B cell (primary cell): ENCODE results near the gene ABCF3. TPM values are rescaled to one million over a fixed set of nuclear protein-coding genes. Genes with fewer than 3 reads are reported as not detected.

Experiments
- ATAC-seq: fragments of 200-7000 bp; cut with Tn5 transposase; one replicate; pipeline ENCODE4 v1.10.0; 2021; ENCODE audit warnings: low read depth, mild to moderate bottlenecking, moderate number of reproducible peaks, moderate library complexity
- CTCF ChIA-PET: fragments of 350-600 bp; sonication (Branson Sonifier 250); formaldehyde crosslinking; loops from one replicate; lab custom pipeline; 2021; ENCODE audit warnings: antibody characterized with exemption, inconsistent platforms; lab: Charles Lee
- POLR2A ChIA-PET: fragments of 350-600 bp; sonication (Branson Sonifier 250); formaldehyde crosslinking; loops from one replicate; lab custom pipeline; 2021; ENCODE audit warnings: antibody characterized with exemption; lab: Charles Lee
- DNase-seq: peaks from one replicate; pipeline ENCODE4 v3.0.0; 2013
- H2AFZ ChIP-seq: 2 replicates; pipeline ENCODE4 v1.6.1; 2012; ENCODE audit warnings: mild to moderate bottlenecking, low read depth, low read length; ENCODE audit not compliant: insufficient read depth, poor library complexity, severe bottlenecking
- H3K27ac ChIP-seq, 2 donors: 1 replicate in 1 of 2; 2 replicates in 1 of 2; pipeline ENCODE4 v1.5.1; 2012 to 2013; ENCODE audit warnings: low read length in 2 of 2, mild to moderate bottlenecking in 2 of 2, moderate library complexity in 1 of 2
- H3K27me3 ChIP-seq, 4 experiments: fragments of 200-600 bp in 1 of 4; sonication (generic) in 1 of 4; replicated peaks in 1 of 4; 1 replicate in 2 of 4; 2 replicates in 2 of 4; pipeline versions ENCODE4 v1.6.1 to v1.7.0; 2013 to 2016; ENCODE audit warnings: low read length in 3 of 4, mild to moderate bottlenecking in 2 of 4, mixed read lengths in 1 of 4, moderate library complexity in 1 of 4; ENCODE audit not compliant: insufficient read depth in 4 of 4, control insufficient read depth in 3 of 4; ENCODE audit errors: control extremely low read depth in 1 of 4
- H3K36me3 ChIP-seq, 2 experiments: replicated peaks in 1 of 2; 1 replicate in 1 of 2; 2 replicates in 1 of 2; pipeline versions ENCODE4 v1.6.1 to v1.7.1; 2013; ENCODE audit warnings: low read length in 1 of 2; ENCODE audit not compliant: insufficient read depth in 2 of 2, control insufficient read depth in 1 of 2; ENCODE audit errors: control extremely low read depth in 1 of 2, extremely low read depth in 1 of 2
- H3K4me1 ChIP-seq, 2 donors: fragments of 200-600 bp in 1 of 2; sonication (generic) in 1 of 2; 1 replicate in 1 of 2; 2 replicates in 1 of 2; pipeline versions ENCODE4 v1.5.1 to v1.6.1; 2013 to 2017; ENCODE audit warnings: low read length in 2 of 2; ENCODE audit not compliant: control insufficient read depth in 2 of 2, insufficient read depth in 2 of 2
- H3K4me2 ChIP-seq: replicated peaks from 2 replicates; pipeline ENCODE3; 2012; ENCODE audit warnings: mild to moderate bottlenecking, low read depth, low read length; ENCODE audit not compliant: poor library complexity, severe bottlenecking
- H3K4me3 ChIP-seq, 5 experiments: fragments of 200-600 bp in 1 of 5; sonication (generic) in 1 of 5; 1 replicate in 3 of 5; 2 replicates in 2 of 5; pipeline versions ENCODE4 v1.5.1 to v1.7.0; 2011 to 2016; ENCODE audit warnings: low read length in 4 of 5, mild to moderate bottlenecking in 4 of 5, low read depth in 2 of 5, control low read depth in 1 of 5, moderate library complexity in 1 of 5; ENCODE audit not compliant: insufficient read depth in 1 of 5; ENCODE audit errors: control extremely low read depth in 1 of 5, extremely low read depth in 1 of 5
- H3K79me2 ChIP-seq: fragments of 200-600 bp; sonication (generic); one replicate; pipeline ENCODE4 v1.6.0; 2016; ENCODE audit warnings: low read length; ENCODE audit not compliant: control insufficient read depth, insufficient read depth
- H3K9ac ChIP-seq: fragments of 200-600 bp; sonication (generic); 2 replicates; pipeline ENCODE4 v1.6.1; 2017; ENCODE audit warnings: mild to moderate bottlenecking, low read length, moderate library complexity
- H3K9me3 ChIP-seq, 3 donors: one replicate each; pipeline versions ENCODE4 v1.6.1 to v1.7.1; 2013; ENCODE audit warnings: low read length in 2 of 3; ENCODE audit not compliant: control insufficient read depth in 2 of 3, insufficient read depth in 1 of 3; ENCODE audit errors: control extremely low read depth in 1 of 3
- H4K20me1 ChIP-seq: 2 replicates; pipeline ENCODE4 v1.6.0; 2012; ENCODE audit warnings: mild to moderate bottlenecking, low read length; ENCODE audit not compliant: insufficient read depth, control insufficient read depth, poor library complexity, severe bottlenecking
- H3K27ac Mint-ChIP-seq: one replicate; pipeline ENCODE4 v1.8.0; 2021; ENCODE audit warnings: mixed read lengths
- H3K27me3 Mint-ChIP-seq: one replicate; pipeline ENCODE4 v1.8.0; 2021; ENCODE audit warnings: mixed read lengths
- H3K4me1 Mint-ChIP-seq: one replicate; pipeline ENCODE4 v1.8.0; 2021; ENCODE audit warnings: mixed read lengths
- H3K4me3 Mint-ChIP-seq: one replicate; pipeline ENCODE4 v1.8.0; 2021; ENCODE audit warnings: mixed read lengths
- H3K9me3 Mint-ChIP-seq: one replicate; pipeline ENCODE4 v1.8.0; 2022; ENCODE audit warnings: mixed read lengths; ENCODE audit not compliant: insufficient read depth
- EZH2 ChIP-seq: IDR thresholded peaks from 2 replicates; pipeline ENCODE4 v1.6.1; 2012; ENCODE audit warnings: borderline replicate concordance, low read depth, mild to moderate bottlenecking, moderate library complexity, low read length; ENCODE audit not compliant: insufficient read depth, poor library complexity, severe bottlenecking
- WGBS: methylation state at CpG from one replicate; pipeline ENCODE4 v1.1.5; 2013; ENCODE audit warnings: missing lambda C conversion rate; ENCODE audit not compliant: insufficient coverage; 5-methylcytosine and 5-hydroxymethylcytosine counted together
- intact Hi-C: fragments of 100-400 bp; cut with micrococcal nuclease; formaldehyde crosslinking; loops from one replicate; pipeline ENCODE4 v1.10.0; 2022
- polyA plus RNA-seq: library from polyadenylated mRNA; depleted of rRNA; stranded (reverse); fragments of >200 nt; gene quantifications from 2 replicates; pipeline ENCODE4 v1.2.3, GENCODE V29; 2012
- total RNA-seq, 2 donors: library from RNA; stranded (reverse); fragments of 120-200 nt in 1 of 2; gene quantifications; 1 replicate in 1 of 2; 2 replicates in 1 of 2; pipeline versions ENCODE4 v1.2.3 to v1.2.4, GENCODE V29; 2013 to 2022
- TF ChIP-seq, protein P1 (sequence below): fragments of 200-600 bp; IDR thresholded peaks from one replicate; pipeline ENCODE4 v1.8.0; 2022; ENCODE audit warnings: antibody characterized with exemption, mild to moderate bottlenecking

Gene ABCF3
- total and polyA plus RNA-seq, 2 donors (not counting 1 experiment from before 2014, with no cell fraction given): 74.0 to 115 TPM

DNA sequence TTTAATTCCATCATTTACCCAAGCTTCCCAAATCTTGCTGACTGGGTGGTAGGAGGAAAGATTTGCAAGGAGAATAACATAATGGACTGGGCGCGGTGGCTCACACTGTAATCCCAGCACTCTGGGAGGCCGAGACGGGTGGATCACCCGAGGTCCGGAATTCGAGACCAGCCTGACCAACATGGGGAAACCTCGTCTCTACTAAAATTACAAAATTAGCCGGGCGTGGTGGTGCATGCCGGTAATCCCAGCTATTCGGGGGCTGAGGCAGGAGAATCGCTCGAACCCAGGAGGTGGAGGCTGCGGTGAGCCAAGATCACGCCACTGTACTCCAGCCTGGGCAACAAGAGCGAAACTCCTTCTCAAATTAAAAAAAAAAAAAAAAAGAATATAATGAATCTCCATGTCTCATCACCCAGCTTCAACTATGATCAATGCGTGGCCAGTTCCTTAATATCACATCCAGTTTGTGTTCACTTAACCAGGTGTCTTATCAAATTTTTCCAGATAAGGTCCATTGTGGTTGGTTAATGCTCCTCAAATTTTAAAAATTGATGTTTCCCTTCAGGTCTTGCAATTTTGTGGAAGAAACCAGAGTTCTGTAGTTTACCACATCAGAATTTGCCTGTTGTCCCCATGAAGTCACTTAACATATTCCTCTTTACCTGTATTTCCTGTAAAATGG is 1.3 kb upstream of the ABCF3 start:
- H3K9ac ChIP-seq: peak overlapping the region; percentile 84

More for the DNA sequence above, 1.3 kb upstream of the ABCF3 start:
- intact Hi-C loops: loop anchor here (1.0 to 5.0 kb wide), 6 partner anchors 10 to 528 kb away; partner anchors contain the start of genes ABCC5, AP2M1, DVL3 and EEF1AKMT4
- Histone ChIP-seq H3K4me3 (no peak overlapping the region), H3K4me2 (peak overlapping the region; percentile 92), H3K36me3 (peaks cover 2 to 63% of the 10 kb centered on the region in 2 experiments), H3K27me3 (no peaks in the 10 kb centered on the region), H3K4me1 (peaks cover 17 to 21% of the 10 kb centered on the region in 2 donors), H2AFZ (no peak overlapping the region), H4K20me1 (peaks cover 24% of the 10 kb centered on the region), H3K27ac (no peak overlapping the region), H3K79me2 (peaks cover 37% of the 10 kb centered on the region), H3K9me3 (no peaks in the 10 kb centered on the region)
- no peak for ATAC-seq
- Mint-ChIP-seq H3K4me1 (peaks cover 30% of the 10 kb centered on the region), H3K27me3 (no peaks in the 10 kb centered on the region), H3K4me3 (peak overlapping the region; percentile 99), H3K9me3 (no peaks in the 10 kb centered on the region), H3K27ac (peak overlapping the region; percentile 94)
- ChIA-PET CTCF (interaction anchor here (1.2 to 1.3 kb wide), 2 partner anchors 43 to 53 kb away, joined by 3 read pairs; no protein-coding TSS in a partner anchor), POLR2A (interaction anchor here (0.8 to 2.1 kb wide), 4 partner anchors 10 to 51 kb away, joined by 3 to 7 read pairs (median 5); partner anchors contain the start of genes AP2M1 and EIF2B5)
- WGBS: 98% methylated on average over 15 of the region's 18 CpGs
- TF ChIP-seq, protein P1, sequence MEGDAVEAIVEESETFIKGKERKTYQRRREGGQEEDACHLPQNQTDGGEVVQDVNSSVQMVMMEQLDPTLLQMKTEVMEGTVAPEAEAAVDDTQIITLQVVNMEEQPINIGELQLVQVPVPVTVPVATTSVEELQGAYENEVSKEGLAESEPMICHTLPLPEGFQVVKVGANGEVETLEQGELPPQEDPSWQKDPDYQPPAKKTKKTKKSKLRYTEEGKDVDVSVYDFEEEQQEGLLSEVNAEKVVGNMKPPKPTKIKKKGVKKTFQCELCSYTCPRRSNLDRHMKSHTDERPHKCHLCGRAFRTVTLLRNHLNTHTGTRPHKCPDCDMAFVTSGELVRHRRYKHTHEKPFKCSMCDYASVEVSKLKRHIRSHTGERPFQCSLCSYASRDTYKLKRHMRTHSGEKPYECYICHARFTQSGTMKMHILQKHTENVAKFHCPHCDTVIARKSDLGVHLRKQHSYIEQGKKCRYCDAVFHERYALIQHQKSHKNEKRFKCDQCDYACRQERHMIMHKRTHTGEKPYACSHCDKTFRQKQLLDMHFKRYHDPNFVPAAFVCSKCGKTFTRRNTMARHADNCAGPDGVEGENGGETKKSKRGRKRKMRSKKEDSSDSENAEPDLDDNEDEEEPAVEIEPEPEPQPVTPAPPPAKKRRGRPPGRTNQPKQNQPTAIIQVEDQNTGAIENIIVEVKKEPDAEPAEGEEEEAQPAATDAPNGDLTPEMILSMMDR: no peak
- TF ChIP-seq EZH2: no peak
- DNase-seq: no peak
